Measurements from ENCODE around the gene C18orf54. TPM values are rescaled to one million over a fixed set of nuclear protein-coding genes. Genes with fewer than 3 reads are reported as not detected.

C18orf54 gene
- total RNA-seq, 1 donor from 2014 or later: 3.0 TPM

DNA sequence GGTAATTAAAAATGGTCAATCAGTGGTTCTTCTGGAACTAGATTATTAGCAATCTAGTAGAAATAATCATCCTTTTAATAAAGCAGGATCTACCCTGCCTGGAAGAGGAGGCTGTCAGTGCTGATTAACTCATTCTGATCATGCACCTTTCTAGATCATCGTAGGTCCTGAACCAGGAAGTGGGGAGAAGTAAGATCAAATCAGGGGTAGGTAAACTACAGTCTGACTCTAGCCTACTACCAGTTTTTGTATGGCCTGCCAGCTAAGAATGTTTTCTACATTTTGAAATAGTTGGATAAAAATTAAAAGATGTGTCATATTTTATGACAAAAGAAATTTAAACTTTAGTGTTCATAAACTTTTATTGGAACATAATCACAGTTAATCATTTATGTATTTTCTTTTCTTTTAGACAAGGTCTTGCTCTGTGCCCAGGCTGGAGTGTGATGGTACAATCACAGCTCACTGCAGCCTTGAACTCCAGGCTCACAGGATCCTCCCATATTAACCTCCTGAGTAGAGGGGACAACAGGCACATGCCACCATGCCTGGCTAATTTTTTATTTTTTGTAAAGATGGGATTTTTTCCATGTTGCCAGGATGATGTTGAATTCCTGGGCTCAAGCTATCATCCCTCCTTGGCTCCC is 36.1 kb downstream of the C18orf54 start:
- no peak for DNase-seq
- no peaks in the 10 kb centered on the region for H3K9me3 ChIP-seq
- intact Hi-C loops (cut with DNase I): no loop called here
- TF ChIP-seq, protein P1, sequence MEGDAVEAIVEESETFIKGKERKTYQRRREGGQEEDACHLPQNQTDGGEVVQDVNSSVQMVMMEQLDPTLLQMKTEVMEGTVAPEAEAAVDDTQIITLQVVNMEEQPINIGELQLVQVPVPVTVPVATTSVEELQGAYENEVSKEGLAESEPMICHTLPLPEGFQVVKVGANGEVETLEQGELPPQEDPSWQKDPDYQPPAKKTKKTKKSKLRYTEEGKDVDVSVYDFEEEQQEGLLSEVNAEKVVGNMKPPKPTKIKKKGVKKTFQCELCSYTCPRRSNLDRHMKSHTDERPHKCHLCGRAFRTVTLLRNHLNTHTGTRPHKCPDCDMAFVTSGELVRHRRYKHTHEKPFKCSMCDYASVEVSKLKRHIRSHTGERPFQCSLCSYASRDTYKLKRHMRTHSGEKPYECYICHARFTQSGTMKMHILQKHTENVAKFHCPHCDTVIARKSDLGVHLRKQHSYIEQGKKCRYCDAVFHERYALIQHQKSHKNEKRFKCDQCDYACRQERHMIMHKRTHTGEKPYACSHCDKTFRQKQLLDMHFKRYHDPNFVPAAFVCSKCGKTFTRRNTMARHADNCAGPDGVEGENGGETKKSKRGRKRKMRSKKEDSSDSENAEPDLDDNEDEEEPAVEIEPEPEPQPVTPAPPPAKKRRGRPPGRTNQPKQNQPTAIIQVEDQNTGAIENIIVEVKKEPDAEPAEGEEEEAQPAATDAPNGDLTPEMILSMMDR (IDR thresholded peaks at IDR 0.05): no peak
- no peaks in the 10 kb centered on the region for H3K36me3 ChIP-seq
- ATAC-seq: no peak
- H3K27me3 ChIP-seq: no peaks in the 10 kb centered on the region
- H3K4me3 ChIP-seq: no peak overlapping the region
- no peaks in the 10 kb centered on the region for H3K4me1 ChIP-seq
- H3K27ac ChIP-seq: no peak overlapping the region

DNA sequence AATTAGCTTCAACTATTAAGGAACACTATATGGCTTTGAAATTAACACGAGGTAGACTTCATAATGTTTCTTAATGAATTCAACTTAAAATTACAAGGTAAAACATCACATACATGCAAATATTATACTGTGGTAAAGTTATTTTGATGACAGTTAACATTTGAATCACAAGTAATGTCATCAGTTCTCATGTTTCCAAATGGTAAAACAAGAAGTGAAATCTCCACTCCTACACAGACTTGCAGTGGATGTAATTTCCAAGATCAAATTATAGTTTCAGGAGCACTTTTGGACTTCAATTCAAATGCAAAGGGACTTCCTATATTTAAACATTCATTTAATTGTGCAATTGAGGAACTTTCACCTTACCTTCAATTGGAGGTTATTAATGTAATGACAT is 39.1 kb downstream of the C18orf54 start:
- Histone ChIP-seq H3K36me3 (no peaks in the 10 kb centered on the region), H3K9me3 (no peaks in the 10 kb centered on the region), H3K27me3 (no peaks in the 10 kb centered on the region), H3K4me1 (no peaks in the 10 kb centered on the region), H3K27ac (no peak overlapping the region), H3K4me3 (no peak overlapping the region)
- DNase-seq: no peak
- no peak for ATAC-seq
- intact Hi-C loops (cut with DNase I): no loop called here
- TF ChIP-seq, protein P1 (IDR thresholded peaks at IDR 0.05): no peak

DNA sequence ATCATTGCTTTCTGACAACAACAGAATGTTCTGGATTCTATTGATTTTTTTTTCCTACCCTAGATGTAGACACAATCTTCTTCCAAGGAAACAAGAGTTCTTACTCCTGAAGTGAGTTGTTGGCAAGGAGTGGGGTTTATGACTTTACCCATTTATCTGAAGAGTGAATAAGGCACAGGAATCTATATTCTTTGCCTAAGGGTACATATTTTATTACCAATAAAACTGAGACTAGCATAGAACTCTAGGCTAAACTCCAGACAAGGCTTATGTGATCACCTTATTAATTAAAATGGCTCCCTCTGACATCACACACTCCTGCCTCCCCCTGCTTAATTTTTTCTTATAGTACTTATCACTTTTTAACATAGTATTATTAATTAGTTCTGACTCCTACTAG is 47.6 kb downstream of the C18orf54 start:
- Histone ChIP-seq H3K27ac (no peak overlapping the region), H3K27me3 (no peaks in the 10 kb centered on the region), H3K4me1 (no peaks in the 10 kb centered on the region), H3K36me3 (no peaks in the 10 kb centered on the region), H3K4me3 (no peak overlapping the region), H3K9me3 (no peaks in the 10 kb centered on the region)
- TF ChIP-seq, protein P1 (IDR thresholded peaks at IDR 0.05): no peak
- ATAC-seq (no peak), DNase-seq (no peak)
- intact Hi-C loops (cut with DNase I): no loop called here

DNA sequence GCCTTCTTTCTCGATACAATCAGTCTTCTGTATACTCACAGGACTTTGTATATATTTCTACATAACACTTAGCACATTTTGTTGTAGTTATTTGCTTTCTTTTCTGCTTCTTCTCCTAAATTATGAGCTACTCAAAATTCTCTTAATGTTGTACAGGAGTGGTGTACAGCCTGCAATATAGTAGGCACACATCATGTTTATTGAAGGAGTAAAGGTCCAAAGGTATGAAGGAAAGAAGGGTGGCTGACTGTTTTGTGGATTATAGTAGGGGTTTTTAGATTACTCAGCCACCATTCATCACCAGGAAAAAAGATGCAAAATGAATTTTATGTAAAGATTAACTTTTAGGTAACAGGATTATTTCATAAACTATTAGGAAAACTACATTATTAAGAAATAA is 54.1 kb downstream of the C18orf54 start:
- Histone ChIP-seq H3K9me3 (no peaks in the 10 kb centered on the region), H3K4me3 (no peak overlapping the region), H3K36me3 (no peaks in the 10 kb centered on the region), H3K27ac (no peak overlapping the region), H3K4me1 (no peaks in the 10 kb centered on the region), H3K27me3 (peaks cover 5% of the 10 kb centered on the region)
- DNase-seq (no peak), ATAC-seq (no peak)
- intact Hi-C loops (cut with DNase I): no loop called here
- TF ChIP-seq, protein P1 (IDR thresholded peaks at IDR 0.05): no peak

DNA sequence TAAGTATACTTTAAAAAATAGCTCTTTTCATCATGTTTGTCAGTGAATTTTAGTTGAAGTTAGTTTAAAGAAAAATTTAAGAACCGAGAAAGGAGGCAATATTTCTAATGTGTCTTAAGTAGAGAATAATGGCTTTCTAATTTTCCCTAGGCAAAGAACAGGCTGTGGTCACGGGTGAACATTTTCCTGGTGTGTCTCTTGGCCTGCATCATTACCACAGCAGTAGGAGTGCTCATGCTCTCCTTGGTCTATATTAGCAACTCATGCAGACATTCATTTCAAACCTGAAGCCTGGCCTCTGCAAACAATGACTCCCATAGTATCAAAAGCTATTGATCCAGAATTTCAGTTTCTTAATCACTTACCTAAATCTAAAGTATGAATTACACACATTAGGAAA is 57.4 kb downstream of the C18orf54 start:
- TF ChIP-seq, protein P1 (IDR thresholded peaks at IDR 0.05): no peak
- H3K4me3 ChIP-seq: no peak overlapping the region
- no peaks in the 10 kb centered on the region for H3K36me3 ChIP-seq
- ATAC-seq: no peak
- no peak overlapping the region for H3K27ac ChIP-seq
- no peaks in the 10 kb centered on the region for H3K9me3 ChIP-seq
- DNase-seq: no peak
- no peaks in the 10 kb centered on the region for H3K4me1 ChIP-seq
- intact Hi-C loops (cut with DNase I): no loop called here
- peaks cover 5% of the 10 kb centered on the region for H3K27me3 ChIP-seq

DNA sequence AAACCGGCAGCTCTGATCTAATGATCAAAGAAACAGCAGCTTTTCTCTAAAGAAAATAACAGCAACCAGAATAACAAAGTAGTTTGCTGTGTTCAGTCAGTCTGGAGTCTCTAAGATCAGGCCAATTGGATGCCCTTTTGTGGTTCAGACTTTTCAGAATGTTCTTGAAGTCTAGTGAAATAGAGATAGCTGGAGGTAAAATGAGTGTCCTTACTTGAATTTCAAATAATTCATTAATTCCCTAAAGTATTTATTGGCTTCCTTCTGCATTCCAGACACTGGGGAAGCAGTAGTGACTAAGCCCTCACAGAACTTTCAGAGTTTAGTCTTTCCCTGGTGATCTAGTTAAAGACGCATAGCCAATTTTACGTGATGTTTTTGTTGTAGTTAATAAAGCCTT is 58.7 kb downstream of the C18orf54 start:
- TF ChIP-seq, protein P1 (IDR thresholded peaks at IDR 0.05): no peak
- ATAC-seq: no peak
- H3K27me3 ChIP-seq: no peaks in the 10 kb centered on the region
- no peaks in the 10 kb centered on the region for H3K4me1 ChIP-seq
- H3K27ac ChIP-seq: no peak overlapping the region
- no peak for DNase-seq
- intact Hi-C loops (cut with DNase I): no loop called here
- no peaks in the 10 kb centered on the region for H3K9me3 ChIP-seq
- no peak overlapping the region for H3K4me3 ChIP-seq
- H3K36me3 ChIP-seq: no peaks in the 10 kb centered on the region

Data from upper lobe of right lung (tissue), 1 donor.